GM23338 (cell line): Measurements from ENCODE around the gene LPP.

Source experiments
- CREB1 ChIP-seq: fragments of 250-450 bp; sonication (Bioruptor Pico); IDR thresholded peaks from 2 replicates; pipeline ENCODE4 v1.5.0; 2020; ENCODE audit warnings: low read depth, mild to moderate bottlenecking, moderate library complexity
- EZH2 ChIP-seq: fragments of 200-600 bp; sonication (generic); IDR thresholded peaks from one replicate; pipeline ENCODE4 v1.8.0; 2017; ENCODE audit warnings: antibody characterized with exemption, mild to moderate bottlenecking, low read depth; ENCODE audit not compliant: unreplicated experiment
- EZH2phosphoT487 ChIP-seq: fragments of 200-600 bp; sonication (generic); IDR thresholded peaks from one replicate; pipeline ENCODE4 v1.8.1; 2018; ENCODE audit warnings: antibody characterized with exemption; ENCODE audit not compliant: unreplicated experiment
- POLR2AphosphoS5 ChIP-seq: IDR thresholded peaks from 2 replicates; pipeline ENCODE4 v1.6.1; 2016; ENCODE audit warnings: antibody characterized with exemption, low read depth
- TF ChIP-seq, protein P1 (sequence below), 2 experiments: fragments of 200-600 bp in 1 of 2; sonication (generic) in 1 of 2; conservative IDR thresholded peaks; 2 replicates each; pipeline versions ENCODE4 v1.5.1 to v1.6.1; 2016 to 2017; ENCODE audit warnings: antibody characterized with exemption in 2 of 2, low read depth in 2 of 2, mild to moderate bottlenecking in 2 of 2, moderate library complexity in 1 of 2
- TF ChIP-seq, protein P2 (sequence below): IDR thresholded peaks from one replicate; pipeline ENCODE4 v1.6.1; 2018; ENCODE audit warnings: antibody characterized with exemption; ENCODE audit not compliant: unreplicated experiment

DNA sequence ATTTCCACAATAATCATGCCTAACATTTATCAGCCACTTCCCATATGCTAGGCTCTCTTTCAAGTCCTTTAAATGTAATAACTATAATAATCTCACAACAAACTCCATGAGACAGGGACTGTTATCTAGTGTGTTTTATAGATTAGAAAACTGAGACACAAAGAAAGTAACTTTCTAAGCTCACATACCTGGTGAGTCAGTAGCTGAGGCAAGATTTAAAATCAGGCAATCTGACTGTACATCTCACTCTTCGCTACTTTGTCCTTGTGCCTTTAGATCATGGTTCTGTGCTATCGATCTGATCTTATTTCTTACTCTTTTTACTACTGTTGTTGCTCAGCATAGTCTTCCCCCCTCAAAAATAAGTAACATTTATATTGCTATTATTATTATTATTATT, 295.5 kb downstream of the LPP start:
- no peak for TF ChIP-seq POLR2AphosphoS5
- TF ChIP-seq, protein P1, sequence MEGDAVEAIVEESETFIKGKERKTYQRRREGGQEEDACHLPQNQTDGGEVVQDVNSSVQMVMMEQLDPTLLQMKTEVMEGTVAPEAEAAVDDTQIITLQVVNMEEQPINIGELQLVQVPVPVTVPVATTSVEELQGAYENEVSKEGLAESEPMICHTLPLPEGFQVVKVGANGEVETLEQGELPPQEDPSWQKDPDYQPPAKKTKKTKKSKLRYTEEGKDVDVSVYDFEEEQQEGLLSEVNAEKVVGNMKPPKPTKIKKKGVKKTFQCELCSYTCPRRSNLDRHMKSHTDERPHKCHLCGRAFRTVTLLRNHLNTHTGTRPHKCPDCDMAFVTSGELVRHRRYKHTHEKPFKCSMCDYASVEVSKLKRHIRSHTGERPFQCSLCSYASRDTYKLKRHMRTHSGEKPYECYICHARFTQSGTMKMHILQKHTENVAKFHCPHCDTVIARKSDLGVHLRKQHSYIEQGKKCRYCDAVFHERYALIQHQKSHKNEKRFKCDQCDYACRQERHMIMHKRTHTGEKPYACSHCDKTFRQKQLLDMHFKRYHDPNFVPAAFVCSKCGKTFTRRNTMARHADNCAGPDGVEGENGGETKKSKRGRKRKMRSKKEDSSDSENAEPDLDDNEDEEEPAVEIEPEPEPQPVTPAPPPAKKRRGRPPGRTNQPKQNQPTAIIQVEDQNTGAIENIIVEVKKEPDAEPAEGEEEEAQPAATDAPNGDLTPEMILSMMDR (conservative IDR thresholded peaks at IDR 0.05; ENCODE audit: low read depth in 2 of 2), result no peak
- no peak for TF ChIP-seq EZH2phosphoT487
- TF ChIP-seq EZH2, result no peak
- TF ChIP-seq, protein P2, sequence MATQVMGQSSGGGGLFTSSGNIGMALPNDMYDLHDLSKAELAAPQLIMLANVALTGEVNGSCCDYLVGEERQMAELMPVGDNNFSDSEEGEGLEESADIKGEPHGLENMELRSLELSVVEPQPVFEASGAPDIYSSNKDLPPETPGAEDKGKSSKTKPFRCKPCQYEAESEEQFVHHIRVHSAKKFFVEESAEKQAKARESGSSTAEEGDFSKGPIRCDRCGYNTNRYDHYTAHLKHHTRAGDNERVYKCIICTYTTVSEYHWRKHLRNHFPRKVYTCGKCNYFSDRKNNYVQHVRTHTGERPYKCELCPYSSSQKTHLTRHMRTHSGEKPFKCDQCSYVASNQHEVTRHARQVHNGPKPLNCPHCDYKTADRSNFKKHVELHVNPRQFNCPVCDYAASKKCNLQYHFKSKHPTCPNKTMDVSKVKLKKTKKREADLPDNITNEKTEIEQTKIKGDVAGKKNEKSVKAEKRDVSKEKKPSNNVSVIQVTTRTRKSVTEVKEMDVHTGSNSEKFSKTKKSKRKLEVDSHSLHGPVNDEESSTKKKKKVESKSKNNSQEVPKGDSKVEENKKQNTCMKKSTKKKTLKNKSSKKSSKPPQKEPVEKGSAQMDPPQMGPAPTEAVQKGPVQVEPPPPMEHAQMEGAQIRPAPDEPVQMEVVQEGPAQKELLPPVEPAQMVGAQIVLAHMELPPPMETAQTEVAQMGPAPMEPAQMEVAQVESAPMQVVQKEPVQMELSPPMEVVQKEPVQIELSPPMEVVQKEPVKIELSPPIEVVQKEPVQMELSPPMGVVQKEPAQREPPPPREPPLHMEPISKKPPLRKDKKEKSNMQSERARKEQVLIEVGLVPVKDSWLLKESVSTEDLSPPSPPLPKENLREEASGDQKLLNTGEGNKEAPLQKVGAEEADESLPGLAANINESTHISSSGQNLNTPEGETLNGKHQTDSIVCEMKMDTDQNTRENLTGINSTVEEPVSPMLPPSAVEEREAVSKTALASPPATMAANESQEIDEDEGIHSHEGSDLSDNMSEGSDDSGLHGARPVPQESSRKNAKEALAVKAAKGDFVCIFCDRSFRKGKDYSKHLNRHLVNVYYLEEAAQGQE, result no peak
- no peak for TF ChIP-seq CREB1
